Stimulated activated CD8-positive, alpha-beta memory T cell treated with anti-CD3 and anti-CD28 coated beads, Interleukin-4, amount 100 ng/mL, for 24 hours (primary cell): ENCODE results near the gene PPP1R9A.

Source experiments
- DNase-seq: peaks from one replicate; pipeline ENCODE4 v3.0.0-alpha.2; 2020; ENCODE audit warnings: low read depth

Gene PPP1R9A

GRCh38 chr7:95041031-95041430 lies 133.6 kb downstream of the PPP1R9A start:
- DNase-seq = no peak

- no peak for DNase-seq
These were observed 138.0 kb downstream of the PPP1R9A start for GRCh38 chr7:95045236-95045923.

DNA sequence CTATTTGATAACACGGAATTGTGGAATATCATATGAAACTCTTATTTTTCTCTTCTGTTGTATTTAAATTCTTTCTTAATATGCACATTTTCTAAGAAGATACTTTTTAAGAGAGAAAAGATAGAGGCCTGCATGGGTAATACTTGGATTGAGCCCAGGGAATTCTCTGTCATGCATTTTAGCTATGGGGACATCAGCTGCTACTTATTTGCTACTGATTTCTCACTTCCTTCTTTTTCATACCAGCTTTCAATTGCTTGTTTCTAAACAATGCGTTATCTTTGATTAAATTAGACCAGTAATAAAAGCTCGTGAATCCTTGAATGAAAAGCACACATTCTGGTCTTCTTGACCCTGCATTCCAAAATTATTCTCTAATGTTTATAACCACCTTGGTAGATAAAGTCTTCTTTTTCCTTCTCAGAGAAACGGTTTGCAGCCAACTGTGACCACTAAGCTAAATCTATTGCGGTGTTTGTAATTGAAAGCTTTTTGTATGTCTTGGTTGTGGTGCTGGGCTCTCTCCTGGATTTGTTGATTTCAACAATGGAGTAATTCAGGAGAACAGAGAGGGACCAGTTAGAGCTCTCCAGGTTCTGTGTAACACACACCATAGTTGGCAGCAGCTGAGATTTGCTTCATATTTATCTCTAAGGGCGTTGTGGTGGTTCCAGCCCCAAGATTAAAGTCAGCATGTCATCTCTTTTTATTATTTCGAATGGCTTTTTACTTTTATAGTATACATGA lies 139.3 kb downstream of the PPP1R9A start:
- DNase-seq = no peak

DNA sequence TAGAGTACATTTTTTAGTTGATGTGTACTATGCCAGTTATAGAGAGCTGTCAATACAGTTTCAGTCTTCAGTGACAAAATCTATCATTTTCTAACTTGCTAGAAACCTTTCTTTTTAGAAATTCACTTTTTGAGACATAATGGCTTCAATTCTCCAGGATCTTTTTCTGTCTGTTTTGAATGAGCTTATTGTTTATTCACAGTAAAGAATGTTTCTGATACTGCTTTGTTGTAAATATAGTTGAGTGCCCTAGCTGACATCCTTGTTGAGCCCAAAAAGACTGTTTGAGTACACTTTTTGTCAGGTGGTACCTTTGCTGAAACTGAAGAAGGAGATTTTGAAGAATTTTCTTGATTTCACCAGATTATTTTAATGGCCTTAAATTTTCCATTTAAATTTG lies 139.9 kb downstream of the PPP1R9A start:
- no peak for DNase-seq

- DNase-seq = no peak
These were observed 145.2 kb downstream of the PPP1R9A start for GRCh38 chr7:95052566-95053094.

- no peak for DNase-seq
These were observed 147.0 kb downstream of the PPP1R9A start for GRCh38 chr7:95054386-95054785.

- DNase-seq = no peak
These were observed 147.9 kb downstream of the PPP1R9A start for GRCh38 chr7:95055295-95055694.

DNA sequence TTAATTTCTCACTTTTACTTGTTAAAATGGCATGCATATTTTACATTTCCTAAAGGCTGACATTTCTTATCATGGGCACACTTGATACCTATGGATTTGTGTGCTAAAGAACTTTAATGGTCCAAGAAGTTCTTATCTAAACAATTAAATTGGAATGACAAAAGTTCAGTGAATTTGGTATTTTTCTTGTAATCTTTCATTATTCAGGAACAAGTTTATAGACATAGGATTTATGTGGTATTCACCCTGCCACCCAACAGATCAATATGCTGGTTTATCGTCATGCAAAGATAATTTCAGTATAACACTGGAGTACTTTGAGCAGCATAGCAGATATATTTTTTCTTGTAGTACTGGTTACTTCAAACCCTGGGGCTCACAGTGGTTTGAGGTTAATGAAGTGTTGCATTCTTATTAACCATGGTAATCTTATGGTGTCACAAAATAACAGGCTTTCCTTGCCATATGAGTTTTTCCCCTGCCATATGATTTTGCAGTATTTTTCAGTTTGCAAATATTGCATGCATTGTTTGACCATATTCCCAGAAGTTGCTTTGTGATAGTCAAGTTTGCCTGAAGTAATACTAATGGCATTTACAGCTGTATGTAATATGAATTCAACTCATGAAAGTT lies 148.8 kb downstream of the PPP1R9A start:
- no peak for DNase-seq

- DNase-seq = no peak
These were observed 149.5 kb downstream of the PPP1R9A start for GRCh38 chr7:95056901-95057300.

DNA sequence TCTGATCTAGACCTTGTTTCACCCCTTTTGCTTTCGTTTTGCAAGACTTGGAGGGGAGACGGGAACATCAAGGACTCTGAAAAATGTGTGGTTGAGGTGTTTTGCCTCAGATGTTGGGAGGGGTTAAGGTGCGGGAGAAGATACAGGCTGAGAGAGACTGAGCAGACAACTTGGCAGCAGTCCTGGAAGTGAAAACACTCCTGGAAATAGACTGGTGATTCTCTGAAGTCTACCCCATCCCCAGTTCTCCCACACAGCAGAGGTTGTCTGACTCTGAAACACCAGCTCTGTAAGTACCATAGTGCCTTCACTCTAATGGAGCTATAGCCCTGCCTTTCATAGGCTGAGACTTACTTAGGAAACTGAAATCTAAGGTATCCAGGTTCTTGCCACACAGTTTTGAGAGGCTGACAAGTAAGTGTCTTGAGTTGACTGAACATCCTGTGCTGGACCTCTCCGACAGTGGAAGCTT lies 152.5 kb downstream of the PPP1R9A start:
- no peak for DNase-seq

GRCh38 chr7:95062901-95063300 lies 155.5 kb downstream of the PPP1R9A start:
- no peak for DNase-seq

- no peak for DNase-seq
These were observed 159.5 kb downstream of the PPP1R9A start for GRCh38 chr7:95066737-95067530.

- DNase-seq = no peak
These were observed 181.3 kb downstream of the PPP1R9A start for GRCh38 chr7:95088536-95089215.

DNA sequence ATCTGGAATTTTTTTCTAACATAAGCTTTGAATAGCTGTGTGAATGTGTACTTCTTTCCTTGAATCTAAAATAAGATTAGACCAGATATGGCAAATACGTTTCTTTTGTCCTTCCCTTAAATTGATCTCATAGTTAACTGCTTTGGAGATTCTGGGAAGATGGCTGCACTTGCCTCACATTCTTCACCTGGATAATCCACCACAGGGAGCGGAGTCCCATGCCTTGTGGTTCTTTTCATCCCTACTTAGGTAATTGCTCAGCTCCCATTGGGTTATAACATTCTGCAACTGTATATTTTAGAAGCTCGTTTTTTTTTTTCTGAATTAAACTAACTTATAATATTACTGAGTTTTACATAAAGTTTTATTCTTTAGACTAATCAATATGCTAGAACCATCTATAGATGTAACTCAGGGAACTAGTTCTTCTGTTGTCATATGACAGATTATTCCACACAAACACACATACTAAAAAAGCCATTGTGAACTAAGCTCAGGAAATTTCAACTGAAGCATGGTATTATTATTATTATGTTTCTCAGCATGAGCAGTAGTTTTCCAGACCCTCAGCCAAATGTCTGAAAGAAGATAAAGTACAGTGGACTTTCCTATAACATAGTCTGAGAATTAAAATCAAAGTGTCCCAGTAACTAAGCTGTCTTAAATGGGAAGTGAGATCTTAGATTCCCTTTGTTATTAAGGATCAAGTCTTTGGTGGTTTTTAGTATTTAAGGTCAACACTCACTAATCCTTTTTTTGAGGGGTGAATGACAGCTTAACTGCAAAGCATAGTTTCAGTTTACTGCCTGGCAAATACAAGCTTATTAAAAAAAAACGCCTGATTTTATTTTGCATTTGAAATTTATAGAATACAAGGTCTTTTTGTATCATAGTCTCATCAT lies 182.3 kb downstream of the PPP1R9A start:
- no peak for DNase-seq

- DNase-seq = no peak
These were observed 184.9 kb downstream of the PPP1R9A start for GRCh38 chr7:95092324-95092723.

GRCh38 chr7:95095259-95095965 lies 188.0 kb downstream of the PPP1R9A start:
- no peak for DNase-seq

- DNase-seq = no peak
These were observed 188.7 kb downstream of the PPP1R9A start for GRCh38 chr7:95095966-95096540.

GRCh38 chr7:95097291-95097690 lies 189.9 kb downstream of the PPP1R9A start:
- no peak for DNase-seq

- no peak for DNase-seq
These were observed 190.5 kb downstream of the PPP1R9A start for GRCh38 chr7:95097851-95098250.
